ENCODE results near the gene MRPL21. TPM values are rescaled to one million over a fixed set of nuclear protein-coding genes. Genes with fewer than 3 reads are reported as not detected.

Gene MRPL21
- total and polyA plus RNA-seq, 2 of the 8 experiments (the other 6 are each of a cell fraction or from before 2014, with no cell fraction given) = 102 to 107 TPM

DNA sequence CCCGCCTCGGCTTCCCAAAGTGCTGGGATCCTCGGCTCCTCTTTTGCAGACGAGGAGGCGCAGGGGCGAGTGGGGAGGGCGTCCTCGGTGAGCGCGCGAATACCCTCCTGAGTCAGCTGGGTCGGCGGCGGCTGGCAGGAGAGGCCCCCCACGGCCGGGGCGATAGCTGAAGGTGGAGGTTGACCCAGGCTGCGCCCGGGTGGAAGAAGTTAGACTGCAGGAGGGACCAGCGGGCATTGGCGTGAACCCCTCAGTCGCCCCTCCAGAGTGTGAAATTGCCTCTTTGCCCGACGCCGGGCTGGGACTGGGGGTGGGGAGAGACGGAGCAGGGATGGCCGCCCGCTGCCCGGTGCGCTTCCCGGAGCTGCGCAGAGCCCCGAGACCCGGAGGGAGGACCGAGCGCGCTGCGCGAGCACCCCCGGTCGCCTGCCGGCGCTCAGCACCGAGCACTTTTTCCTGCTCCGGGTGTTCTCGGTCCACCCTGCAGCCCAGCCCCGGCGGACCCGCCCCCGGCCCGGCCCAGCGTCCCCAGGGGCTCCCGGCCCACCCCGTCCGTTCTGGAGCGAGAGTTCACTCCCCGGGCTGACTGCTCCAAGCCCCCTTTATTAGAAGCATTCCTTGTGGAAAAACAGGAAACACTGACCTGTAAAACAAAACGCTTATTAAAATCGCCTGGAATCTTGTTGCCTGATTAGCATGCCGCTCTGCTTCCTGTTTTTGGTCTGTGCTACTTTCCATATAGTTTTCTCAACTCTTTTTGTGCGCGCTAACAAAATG, 48.2 kb downstream of the MRPL21 start:
- Histone ChIP-seq H2AFZ (ENCODE audit: low read length) (0 out of 2 replicates have a peak overlapping the region, but pooled peaks have one; percentile 74), H2BK120ac (replicated peaks; ENCODE audit: low read depth, low read length) (no peak overlapping the region), H4K91ac (replicated peaks; ENCODE audit: insufficient read length, low read length) (no peak overlapping the region), H2AK5ac (ENCODE audit: low read depth, low read length) (no peak overlapping the region), H2BK20ac (ENCODE audit: low read length) (no peak overlapping the region), H3K9ac (replicated peaks in 1 of 4; ENCODE audit: extremely low read depth in 1 of 4, low read depth in 3 of 4, low read length in 3 of 4) (no peak overlapping the region), H2BK5ac (ENCODE audit: low read depth, low read length) (no peak overlapping the region), H3K4me3 (ENCODE audit: extremely low read depth in 1 of 4, insufficient read depth in 2 of 4, low read depth in 3 of 4, low read length in 4 of 4) (peak overlapping the region; percentile 59 to 84 (median 70)), H3K56ac (replicated peaks; ENCODE audit: insufficient read length, low read depth, low read length) (no peak overlapping the region), H3K4me2 (ENCODE audit: insufficient read depth in 1 of 2, low read depth in 2 of 2, low read length in 2 of 2) (peak overlapping the region; percentile 78 to 81), H3K36me3 (ENCODE audit: control insufficient read depth in 2 of 4, insufficient read depth in 4 of 4, low read length in 3 of 4) (no peaks in the 10 kb centered on the region), H3K18ac (ENCODE audit: extremely low read depth, low read length) (peak overlapping the region; percentile 68), H3K9me3 (ENCODE audit: insufficient read depth in 2 of 2, low read depth in 1 of 2, low read length in 1 of 2) (no peaks in the 10 kb centered on the region), H4K5ac (ENCODE audit: insufficient read length, low read depth, low read length) (no peak overlapping the region), H3K27ac (ENCODE audit: low read depth, low read length) (no peak overlapping the region), H3K14ac (ENCODE audit: insufficient read length) (no peak overlapping the region), H3K4me1 (replicated peaks in 1 of 4; ENCODE audit: control insufficient read depth in 3 of 4, insufficient read depth in 4 of 4, low read length in 3 of 4) (peaks cover 0 to 6% (median 1%) of the 10 kb centered on the region in 4 experiments; a peak in 3 of 7 replicates), H3K23me2 (ENCODE audit: low read depth, low read length) (peaks cover 11% of the 10 kb centered on the region; the same call in 1 of the 2 replicates), H4K20me1 (replicated peaks in 1 of 2; ENCODE audit: control insufficient read depth in 1 of 2, insufficient read depth in 2 of 2, low read length in 2 of 2) (no peaks in the 10 kb centered on the region), H3K79me2 (ENCODE audit: control insufficient read depth in 1 of 2, insufficient read depth in 2 of 2, low read length in 2 of 2) (no peaks in the 10 kb centered on the region), H2BK12ac (ENCODE audit: low read depth, low read length) (0 out of 2 replicates have a peak overlapping the region, but pooled peaks have one; percentile 17), H3K79me1 (ENCODE audit: low read depth, low read length) (no peaks in the 10 kb centered on the region), H3K27me3 (replicated peaks in 1 of 4; ENCODE audit: control insufficient read depth in 3 of 4, extremely low read depth in 1 of 4, insufficient read depth in 3 of 4, low read length in 3 of 4) (peaks cover 5 to 27% (median 14%) of the 10 kb centered on the region in 4 experiments; a peak in 6 of 7 replicates), H3K23ac (ENCODE audit: insufficient read length) (no peak overlapping the region), H2BK15ac (ENCODE audit: low read length) (no peak overlapping the region), H4K8ac (ENCODE audit: extremely low read depth, insufficient read depth, low read length) (peak overlapping the region; percentile 11; the same call in 1 of the 2 replicates), H3K4ac (replicated peaks; ENCODE audit: insufficient read length, low read depth, low read length) (no peak overlapping the region)
- TF ChIP-seq KDM4A (IDR thresholded peaks at IDR 0.05; ENCODE audit: low read depth, low read length, severe bottlenecking) = peak; percentile 73
- peak; percentile 84; the same call in 1 of the 2 replicates for TF ChIP-seq RBBP5 (IDR thresholded peaks at IDR 0.05; ENCODE audit: borderline replicate concordance, low read depth, low read length)
- TF ChIP-seq GABPA (IDR thresholded peaks at IDR 0.05; ENCODE audit: borderline replicate concordance, insufficient read depth, low read length) = peak; percentile 19; the same call in 1 of the 2 replicates
- TF ChIP-seq SUZ12 (IDR thresholded peaks at IDR 0.05; ENCODE audit: low read length) = peak; percentile 41; the same call in 1 of the 2 replicates
- TF ChIP-seq HDAC2 (IDR thresholded peaks at IDR 0.05; ENCODE audit: borderline replicate concordance in 1 of 2, low read depth in 2 of 2, low read length in 2 of 2) = no peak
- TF ChIP-seq SIRT6 (IDR thresholded peaks at IDR 0.05; ENCODE audit: low read length) = no peak
- peak; percentile 32 for TF ChIP-seq ASH2L (IDR thresholded peaks at IDR 0.05; ENCODE audit: low read length)
- FAIRE-seq = no peak
- ChIA-PET CTCF (ENCODE audit: partially characterized antibody) (interaction anchor here (2.3 kb wide), 1 partner anchor 12 kb away, joined by 11 read pairs; no protein-coding TSS in a partner anchor), POLR2A (ENCODE audit: partially characterized antibody) (interaction anchor here (0.6 to 3.2 kb wide), 5 partner anchors 11 to 731 kb away, joined by 3 to 10 read pairs (median 3); partner anchors contain the start of gene CPT1A)
- 11% methylated on average over 24 of the region's 62 CpGs; no CpG with 5 or more reads in 1 of the 2 experiments for WGBS, 2 experiments (ENCODE audit: extremely low coverage in 1 of 2, insufficient coverage in 1 of 2, insufficient read length in 1 of 2, insufficient replicate concordance in 2 of 2, low coverage in 1 of 2, low lambda C conversion rate in 2 of 2, missing lambda C conversion rate in 1 of 2)
- DNase-seq (ENCODE audit: low read depth in 1 of 2, low spot score in 2 of 2) = peak in 1 of 2 experiments; percentile 70
